Activated naive CD8-positive, alpha-beta T cell treated with anti-CD3 and anti-CD28 coated beads, Interleukin-2, amount 50 U/mL, for 24 hours (primary cell): Measurements from ENCODE around the gene GRIK3.

Experiments
- ATAC-seq: fragments of 150-1000 bp; cut with Tn5 transposase; one replicate; pipeline ENCODE4 v1.10.0; 2021
- DNase-seq: peaks from one replicate; pipeline ENCODE4 v3.0.0; 2021
- H3K27ac Mint-ChIP-seq: one replicate; pipeline ENCODE4 v1.8.0; 2021; ENCODE audit warnings: mild to moderate bottlenecking, mixed read lengths
- H3K27me3 Mint-ChIP-seq: one replicate; pipeline ENCODE4 v1.8.0; 2021; ENCODE audit warnings: mixed read lengths
- H3K36me3 Mint-ChIP-seq: one replicate; pipeline ENCODE4 v1.8.0; 2021; ENCODE audit warnings: low read depth, mixed read lengths
- H3K4me1 Mint-ChIP-seq: one replicate; pipeline ENCODE4 v1.8.0; 2021; ENCODE audit warnings: mixed read lengths
- H3K4me3 Mint-ChIP-seq: one replicate; pipeline ENCODE4 v1.8.0; 2021; ENCODE audit warnings: mild to moderate bottlenecking, moderate library complexity, mixed read lengths
- H3K9me3 Mint-ChIP-seq: one replicate; pipeline ENCODE4 v1.8.0; 2021; ENCODE audit warnings: mixed read lengths

Gene GRIK3

GRCh38 chr1:36889478-36890226 is 144.7 kb downstream of the GRIK3 start:
- no peaks in the 10 kb centered on the region for H3K9me3 Mint-ChIP-seq
- no peak overlapping the region for H3K4me3 Mint-ChIP-seq
- ATAC-seq (no peak), DNase-seq (no peak)
- no peaks in the 10 kb centered on the region for H3K4me1 Mint-ChIP-seq
- peaks cover 17% of the 10 kb centered on the region for H3K27me3 Mint-ChIP-seq
- H3K36me3 Mint-ChIP-seq: no peaks in the 10 kb centered on the region
- no peak overlapping the region for H3K27ac Mint-ChIP-seq

- no peak for ATAC-seq
- Mint-ChIP-seq H3K9me3 (no peaks in the 10 kb centered on the region), H3K4me1 (no peaks in the 10 kb centered on the region), H3K36me3 (no peaks in the 10 kb centered on the region), H3K27ac (no peak overlapping the region), H3K4me3 (no peak overlapping the region), H3K27me3 (peaks cover 17% of the 10 kb centered on the region)
- DNase-seq: no peak
Observed at GRCh38 chr1:36888811-36889477, 145.4 kb downstream of the GRIK3 start.

GRCh38 chr1:36885540-36886357 is 148.6 kb downstream of the GRIK3 start:
- ATAC-seq: no peak
- Mint-ChIP-seq H3K9me3 (no peaks in the 10 kb centered on the region), H3K36me3 (no peaks in the 10 kb centered on the region), H3K4me1 (no peaks in the 10 kb centered on the region), H3K27me3 (peaks cover 16% of the 10 kb centered on the region), H3K27ac (no peak overlapping the region), H3K4me3 (no peak overlapping the region)
- DNase-seq: no peak

- H3K4me3 Mint-ChIP-seq: no peak overlapping the region
- H3K27me3 Mint-ChIP-seq: peaks cover 15% of the 10 kb centered on the region
- no peak for ATAC-seq
- no peak for DNase-seq
- no peaks in the 10 kb centered on the region for H3K4me1 Mint-ChIP-seq
- H3K27ac Mint-ChIP-seq: no peak overlapping the region
- no peaks in the 10 kb centered on the region for H3K36me3 Mint-ChIP-seq
- no peaks in the 10 kb centered on the region for H3K9me3 Mint-ChIP-seq
Observed at GRCh38 chr1:36884801-36885200, 149.5 kb downstream of the GRIK3 start.

GRCh38 chr1:36884029-36884701 is 150.2 kb downstream of the GRIK3 start:
- DNase-seq (no peak), ATAC-seq (no peak)
- H3K4me1 Mint-ChIP-seq: no peaks in the 10 kb centered on the region
- H3K27ac Mint-ChIP-seq: no peak overlapping the region
- H3K27me3 Mint-ChIP-seq: peaks cover 12% of the 10 kb centered on the region
- H3K9me3 Mint-ChIP-seq: no peaks in the 10 kb centered on the region
- H3K4me3 Mint-ChIP-seq: no peak overlapping the region
- H3K36me3 Mint-ChIP-seq: no peaks in the 10 kb centered on the region

GRCh38 chr1:36883315-36883949 is 150.9 kb downstream of the GRIK3 start:
- Mint-ChIP-seq H3K27me3 (peaks cover 10% of the 10 kb centered on the region), H3K4me1 (no peaks in the 10 kb centered on the region), H3K27ac (no peak overlapping the region), H3K36me3 (no peaks in the 10 kb centered on the region), H3K9me3 (no peaks in the 10 kb centered on the region), H3K4me3 (no peak overlapping the region)
- no peak for ATAC-seq
- no peak for DNase-seq

- no peak for DNase-seq
- H3K9me3 Mint-ChIP-seq: no peaks in the 10 kb centered on the region
- no peak for ATAC-seq
- H3K4me3 Mint-ChIP-seq: no peak overlapping the region
- no peaks in the 10 kb centered on the region for H3K36me3 Mint-ChIP-seq
- H3K27ac Mint-ChIP-seq: no peak overlapping the region
- no peaks in the 10 kb centered on the region for H3K4me1 Mint-ChIP-seq
- H3K27me3 Mint-ChIP-seq: peaks cover 8% of the 10 kb centered on the region
Observed at GRCh38 chr1:36882536-36883285, 151.6 kb downstream of the GRIK3 start.

- Mint-ChIP-seq H3K27ac (no peak overlapping the region), H3K9me3 (no peaks in the 10 kb centered on the region)
- no peak for DNase-seq
Observed at GRCh38 chr1:36881541-36881940, 152.8 kb downstream of the GRIK3 start.

GRCh38 chr1:36881068-36881405 is 153.3 kb downstream of the GRIK3 start:
- no peaks in the 10 kb centered on the region for H3K9me3 Mint-ChIP-seq
- H3K27me3 Mint-ChIP-seq: peaks cover 10% of the 10 kb centered on the region
- ATAC-seq (no peak), DNase-seq (no peak)
- H3K4me1 Mint-ChIP-seq: no peaks in the 10 kb centered on the region
- no peak overlapping the region for H3K27ac Mint-ChIP-seq
- no peaks in the 10 kb centered on the region for H3K36me3 Mint-ChIP-seq
- H3K4me3 Mint-ChIP-seq: no peak overlapping the region

More at GRCh38 chr1:36881541-36881940, 152.8 kb downstream of the GRIK3 start:
- Mint-ChIP-seq H3K4me1 (no peaks in the 10 kb centered on the region), H3K4me3 (no peak overlapping the region), H3K36me3 (no peaks in the 10 kb centered on the region), H3K27me3 (peaks cover 10% of the 10 kb centered on the region)
- ATAC-seq: no peak

GRCh38 chr1:36880155-36881067 is 153.9 kb downstream of the GRIK3 start:
- H3K27ac Mint-ChIP-seq: no peak overlapping the region
- peaks cover 10% of the 10 kb centered on the region for H3K27me3 Mint-ChIP-seq
- no peak overlapping the region for H3K4me3 Mint-ChIP-seq
- DNase-seq: no peak
- no peaks in the 10 kb centered on the region for H3K36me3 Mint-ChIP-seq
- no peak for ATAC-seq
- H3K9me3 Mint-ChIP-seq: no peaks in the 10 kb centered on the region
- no peaks in the 10 kb centered on the region for H3K4me1 Mint-ChIP-seq

- no peak for ATAC-seq
- H3K36me3 Mint-ChIP-seq: no peaks in the 10 kb centered on the region
Observed at GRCh38 chr1:36879613-36880012, 154.7 kb downstream of the GRIK3 start.

GRCh38 chr1:36876990-36877389 is 157.3 kb downstream of the GRIK3 start:
- peaks cover 14% of the 10 kb centered on the region for H3K27me3 Mint-ChIP-seq
- DNase-seq: no peak
- no peaks in the 10 kb centered on the region for H3K36me3 Mint-ChIP-seq
- no peak overlapping the region for H3K4me3 Mint-ChIP-seq
- no peaks in the 10 kb centered on the region for H3K9me3 Mint-ChIP-seq
- no peak overlapping the region for H3K27ac Mint-ChIP-seq
- ATAC-seq: no peak
- H3K4me1 Mint-ChIP-seq: no peaks in the 10 kb centered on the region

More at GRCh38 chr1:36879613-36880012, 154.7 kb downstream of the GRIK3 start:
- Mint-ChIP-seq H3K27me3 (peaks cover 10% of the 10 kb centered on the region), H3K27ac (no peak overlapping the region), H3K9me3 (no peaks in the 10 kb centered on the region), H3K4me1 (no peaks in the 10 kb centered on the region), H3K4me3 (no peak overlapping the region)
- no peak for DNase-seq
